HL-60 (cell line): ENCODE measurements around the gene CGB7.

Experiments
- GABPA ChIP-seq: IDR thresholded peaks from 2 replicates; pipeline ENCODE4 v1.6.1; 2012; ENCODE audit warnings: low read depth
- POLR2AphosphoS5 ChIP-seq: IDR thresholded peaks from 2 replicates; pipeline ENCODE4 v1.6.1; 2012; ENCODE audit warnings: low read depth
- TF ChIP-seq, protein P1 (sequence below): IDR thresholded peaks from one replicate; pipeline ENCODE4 v1.5.1; 2011; ENCODE audit warnings: low read length, control low read depth, inconsistent platforms; ENCODE audit not compliant: insufficient read depth
- TF ChIP-seq, protein P2 (sequence below): IDR thresholded peaks from 2 replicates; pipeline ENCODE4 v1.6.1; 2012; ENCODE audit warnings: low read depth; ENCODE audit not compliant: insufficient replicate concordance

DNA sequence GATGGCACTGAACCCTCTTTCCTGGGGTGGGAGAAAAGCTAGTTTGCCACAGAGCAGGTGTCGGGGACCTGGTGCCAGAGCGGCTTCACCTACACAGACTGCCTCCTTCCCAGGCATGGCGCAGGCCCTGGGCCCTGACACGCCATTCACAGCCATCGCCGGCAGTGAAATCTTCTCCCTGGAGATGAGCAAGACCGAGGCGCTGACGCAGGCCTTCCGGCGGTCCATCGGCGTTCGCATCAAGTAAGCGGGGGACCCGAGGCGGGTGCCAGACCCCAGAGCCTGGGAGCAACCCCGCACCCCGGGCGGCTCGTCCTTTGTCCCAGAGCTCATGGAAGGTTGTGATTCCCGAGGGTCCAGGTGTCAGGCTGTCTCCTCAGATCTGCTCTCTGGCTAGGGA lies 50.6 kb downstream of the CGB7 start:
- TF ChIP-seq, protein P1, sequence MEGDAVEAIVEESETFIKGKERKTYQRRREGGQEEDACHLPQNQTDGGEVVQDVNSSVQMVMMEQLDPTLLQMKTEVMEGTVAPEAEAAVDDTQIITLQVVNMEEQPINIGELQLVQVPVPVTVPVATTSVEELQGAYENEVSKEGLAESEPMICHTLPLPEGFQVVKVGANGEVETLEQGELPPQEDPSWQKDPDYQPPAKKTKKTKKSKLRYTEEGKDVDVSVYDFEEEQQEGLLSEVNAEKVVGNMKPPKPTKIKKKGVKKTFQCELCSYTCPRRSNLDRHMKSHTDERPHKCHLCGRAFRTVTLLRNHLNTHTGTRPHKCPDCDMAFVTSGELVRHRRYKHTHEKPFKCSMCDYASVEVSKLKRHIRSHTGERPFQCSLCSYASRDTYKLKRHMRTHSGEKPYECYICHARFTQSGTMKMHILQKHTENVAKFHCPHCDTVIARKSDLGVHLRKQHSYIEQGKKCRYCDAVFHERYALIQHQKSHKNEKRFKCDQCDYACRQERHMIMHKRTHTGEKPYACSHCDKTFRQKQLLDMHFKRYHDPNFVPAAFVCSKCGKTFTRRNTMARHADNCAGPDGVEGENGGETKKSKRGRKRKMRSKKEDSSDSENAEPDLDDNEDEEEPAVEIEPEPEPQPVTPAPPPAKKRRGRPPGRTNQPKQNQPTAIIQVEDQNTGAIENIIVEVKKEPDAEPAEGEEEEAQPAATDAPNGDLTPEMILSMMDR = no peak
- no peak for TF ChIP-seq POLR2AphosphoS5
- TF ChIP-seq GABPA = no peak
- TF ChIP-seq, protein P2, sequence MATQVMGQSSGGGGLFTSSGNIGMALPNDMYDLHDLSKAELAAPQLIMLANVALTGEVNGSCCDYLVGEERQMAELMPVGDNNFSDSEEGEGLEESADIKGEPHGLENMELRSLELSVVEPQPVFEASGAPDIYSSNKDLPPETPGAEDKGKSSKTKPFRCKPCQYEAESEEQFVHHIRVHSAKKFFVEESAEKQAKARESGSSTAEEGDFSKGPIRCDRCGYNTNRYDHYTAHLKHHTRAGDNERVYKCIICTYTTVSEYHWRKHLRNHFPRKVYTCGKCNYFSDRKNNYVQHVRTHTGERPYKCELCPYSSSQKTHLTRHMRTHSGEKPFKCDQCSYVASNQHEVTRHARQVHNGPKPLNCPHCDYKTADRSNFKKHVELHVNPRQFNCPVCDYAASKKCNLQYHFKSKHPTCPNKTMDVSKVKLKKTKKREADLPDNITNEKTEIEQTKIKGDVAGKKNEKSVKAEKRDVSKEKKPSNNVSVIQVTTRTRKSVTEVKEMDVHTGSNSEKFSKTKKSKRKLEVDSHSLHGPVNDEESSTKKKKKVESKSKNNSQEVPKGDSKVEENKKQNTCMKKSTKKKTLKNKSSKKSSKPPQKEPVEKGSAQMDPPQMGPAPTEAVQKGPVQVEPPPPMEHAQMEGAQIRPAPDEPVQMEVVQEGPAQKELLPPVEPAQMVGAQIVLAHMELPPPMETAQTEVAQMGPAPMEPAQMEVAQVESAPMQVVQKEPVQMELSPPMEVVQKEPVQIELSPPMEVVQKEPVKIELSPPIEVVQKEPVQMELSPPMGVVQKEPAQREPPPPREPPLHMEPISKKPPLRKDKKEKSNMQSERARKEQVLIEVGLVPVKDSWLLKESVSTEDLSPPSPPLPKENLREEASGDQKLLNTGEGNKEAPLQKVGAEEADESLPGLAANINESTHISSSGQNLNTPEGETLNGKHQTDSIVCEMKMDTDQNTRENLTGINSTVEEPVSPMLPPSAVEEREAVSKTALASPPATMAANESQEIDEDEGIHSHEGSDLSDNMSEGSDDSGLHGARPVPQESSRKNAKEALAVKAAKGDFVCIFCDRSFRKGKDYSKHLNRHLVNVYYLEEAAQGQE = no peak
